Mucosa of stomach (tissue), 1 donor: Measurements from ENCODE around the gene INO80.

Experiments
- H3K27me3 ChIP-seq: one replicate; pipeline ENCODE4 v1.7.0; 2013; ENCODE audit warnings: mild to moderate bottlenecking, low read length; ENCODE audit not compliant: control insufficient read depth, insufficient read depth
- H3K36me3 ChIP-seq: one replicate; pipeline ENCODE4 v1.7.0; 2013; ENCODE audit warnings: low read length; ENCODE audit not compliant: control insufficient read depth, insufficient read depth
- H3K4me1 ChIP-seq: one replicate; pipeline ENCODE4 v1.7.0; 2013; ENCODE audit warnings: mild to moderate bottlenecking, low read length; ENCODE audit not compliant: control insufficient read depth, insufficient read depth
- H3K4me3 ChIP-seq: one replicate; pipeline ENCODE4 v1.7.0; 2013; ENCODE audit warnings: low read length
- H3K9ac ChIP-seq: one replicate; pipeline ENCODE4 v1.7.0; 2013; ENCODE audit warnings: mild to moderate bottlenecking, low read length, moderate library complexity
- H3K9me3 ChIP-seq: one replicate; pipeline ENCODE4 v1.7.0; 2013; ENCODE audit warnings: mild to moderate bottlenecking, low read length, moderate library complexity; ENCODE audit not compliant: control insufficient read depth
- donor health status: Pancreatic carcinoma.

The INO80 gene

GRCh38 chr15:41032079-41032328 lies 84.1 kb downstream of the INO80 start:
- no peak overlapping the region for H3K4me3 ChIP-seq
- H3K4me1 ChIP-seq: peaks cover 4% of the 10 kb centered on the region
- H3K9ac ChIP-seq: no peak overlapping the region
- H3K27me3 ChIP-seq: no peaks in the 10 kb centered on the region
- peaks cover 3% of the 10 kb centered on the region for H3K36me3 ChIP-seq
- no peaks in the 10 kb centered on the region for H3K9me3 ChIP-seq

GRCh38 chr15:41031232-41032078 lies 84.6 kb downstream of the INO80 start:
- Histone ChIP-seq H3K9me3 (no peaks in the 10 kb centered on the region), H3K4me3 (no peak overlapping the region), H3K36me3 (peaks cover 3% of the 10 kb centered on the region), H3K4me1 (peaks cover 4% of the 10 kb centered on the region), H3K27me3 (no peaks in the 10 kb centered on the region), H3K9ac (no peak overlapping the region)

DNA sequence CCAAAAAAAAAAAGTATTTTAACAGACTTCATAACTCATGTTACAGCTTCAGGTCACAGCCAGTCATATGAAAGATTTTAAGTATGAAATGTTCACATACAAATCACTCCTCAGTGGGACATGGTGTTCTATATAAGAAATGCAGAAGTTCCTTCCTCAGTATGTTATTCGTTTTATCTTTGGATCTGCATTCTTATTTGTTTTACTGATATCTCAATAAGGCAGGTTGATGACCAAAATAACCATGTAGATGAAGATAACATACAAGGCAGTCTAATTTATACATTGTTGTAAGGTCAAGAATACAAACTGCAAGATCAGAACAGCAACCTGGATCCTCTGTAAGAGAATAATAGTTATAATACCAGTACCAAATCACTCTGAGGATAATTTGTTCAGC lies 87.2 kb downstream of the INO80 start:
- Histone ChIP-seq H3K4me1 (peaks cover 17% of the 10 kb centered on the region), H3K36me3 (no peaks in the 10 kb centered on the region)

DNA sequence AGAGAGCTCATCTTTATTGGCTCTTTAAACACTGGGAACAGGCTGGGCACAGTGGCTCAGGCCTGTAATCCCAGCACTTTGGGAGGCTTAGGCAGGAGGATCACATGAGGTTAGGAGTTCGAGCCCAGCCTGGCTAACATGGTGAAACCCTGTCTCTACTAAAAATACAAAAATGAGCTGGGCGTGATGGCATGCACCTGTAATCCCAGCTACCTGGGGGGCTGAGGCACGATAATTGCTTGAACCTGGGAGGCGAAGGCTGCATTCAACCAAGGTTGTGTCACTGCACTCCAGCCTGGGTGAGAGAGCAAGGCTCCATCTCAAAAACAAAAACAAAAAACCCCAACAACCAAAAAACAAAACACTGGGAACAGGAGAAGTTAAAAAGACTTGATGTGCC lies 90.7 kb downstream of the INO80 start:
- no peaks in the 10 kb centered on the region for H3K36me3 ChIP-seq
- no peaks in the 10 kb centered on the region for H3K27me3 ChIP-seq
- H3K4me1 ChIP-seq: peaks cover 17% of the 10 kb centered on the region

More for the DNA sequence above, 87.2 kb downstream of the INO80 start:
- Histone ChIP-seq H3K9ac (no peak overlapping the region), H3K27me3 (no peaks in the 10 kb centered on the region), H3K4me3 (no peak overlapping the region), H3K9me3 (no peaks in the 10 kb centered on the region)

GRCh38 chr15:41024885-41025284 lies 91.2 kb downstream of the INO80 start:
- H3K27me3 ChIP-seq: no peaks in the 10 kb centered on the region

More for the DNA sequence above, 90.7 kb downstream of the INO80 start:
- H3K9ac ChIP-seq: no peak overlapping the region
- no peaks in the 10 kb centered on the region for H3K9me3 ChIP-seq
- H3K4me3 ChIP-seq: no peak overlapping the region

DNA sequence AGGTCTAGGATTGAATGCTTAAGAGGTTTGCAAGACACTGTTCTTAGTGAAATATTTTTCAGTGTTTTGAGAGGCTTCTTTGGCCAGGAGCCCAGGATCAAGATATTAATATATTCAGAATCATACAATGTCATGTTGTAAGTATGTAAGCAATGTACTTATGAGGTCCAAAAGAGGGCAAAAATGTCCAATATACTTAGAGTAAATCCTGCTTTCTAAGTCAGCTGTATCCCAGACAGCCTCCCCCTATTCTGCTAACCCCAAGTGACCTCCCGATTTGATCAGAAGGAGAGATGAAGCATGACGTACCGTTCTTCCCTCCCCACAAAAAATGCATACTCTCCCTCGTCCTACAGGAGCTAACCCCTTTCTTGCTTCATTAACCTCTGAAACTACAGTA lies 91.9 kb downstream of the INO80 start:
- H3K4me1 ChIP-seq: peaks cover 17% of the 10 kb centered on the region
- H3K4me3 ChIP-seq: no peak overlapping the region
- H3K27me3 ChIP-seq: no peaks in the 10 kb centered on the region
- H3K9me3 ChIP-seq: no peaks in the 10 kb centered on the region
- no peak overlapping the region for H3K9ac ChIP-seq
- H3K36me3 ChIP-seq: no peaks in the 10 kb centered on the region

More at GRCh38 chr15:41024885-41025284, 91.2 kb downstream of the INO80 start:
- Histone ChIP-seq H3K4me3 (no peak overlapping the region), H3K4me1 (peaks cover 17% of the 10 kb centered on the region), H3K9ac (no peak overlapping the region), H3K9me3 (no peaks in the 10 kb centered on the region), H3K36me3 (no peaks in the 10 kb centered on the region)

DNA sequence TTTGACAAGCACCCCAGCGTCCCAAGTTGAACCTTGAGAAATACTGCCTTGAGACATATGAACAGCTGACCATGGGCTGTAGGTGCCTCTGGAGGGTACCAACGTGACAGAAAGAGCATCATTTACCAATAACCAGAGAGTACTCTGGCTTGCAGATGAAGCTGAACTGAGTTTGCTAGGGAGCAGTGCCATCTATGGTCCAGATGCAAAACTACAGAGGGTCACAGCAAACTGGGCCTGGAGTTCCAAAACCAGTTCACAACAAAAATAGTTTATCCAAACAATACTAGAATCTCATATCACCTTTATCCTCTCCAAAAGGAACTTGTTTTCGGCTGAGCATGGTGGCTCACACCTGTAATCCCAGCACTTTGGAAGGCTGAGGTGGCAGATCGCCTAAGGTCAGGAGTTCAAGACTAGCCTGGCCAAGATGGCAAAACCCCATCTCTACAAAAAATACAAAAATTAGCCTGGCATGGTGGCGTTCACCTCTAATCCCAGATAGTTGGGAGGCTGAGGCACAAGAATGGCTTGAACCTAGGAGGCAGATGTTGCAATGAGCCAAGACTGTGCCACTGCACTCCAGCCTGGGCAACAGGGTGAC lies 93.5 kb downstream of the INO80 start:
- Histone ChIP-seq H3K4me3 (no peak overlapping the region), H3K27me3 (no peaks in the 10 kb centered on the region), H3K9me3 (no peaks in the 10 kb centered on the region), H3K4me1 (peaks cover 18% of the 10 kb centered on the region), H3K9ac (no peak overlapping the region), H3K36me3 (no peaks in the 10 kb centered on the region)

- no peak overlapping the region for H3K4me3 ChIP-seq
- H3K4me1 ChIP-seq: peaks cover 22% of the 10 kb centered on the region
- H3K36me3 ChIP-seq: no peaks in the 10 kb centered on the region
- H3K9me3 ChIP-seq: no peaks in the 10 kb centered on the region
- no peak overlapping the region for H3K9ac ChIP-seq
- H3K27me3 ChIP-seq: no peaks in the 10 kb centered on the region
Measured at GRCh38 chr15:41020829-41021228, 95.3 kb downstream of the INO80 start.

- no peaks in the 10 kb centered on the region for H3K27me3 ChIP-seq
- H3K36me3 ChIP-seq: no peaks in the 10 kb centered on the region
- no peak overlapping the region for H3K4me3 ChIP-seq
- H3K4me1 ChIP-seq: peaks cover 16% of the 10 kb centered on the region
- H3K9ac ChIP-seq: no peak overlapping the region
- no peaks in the 10 kb centered on the region for H3K9me3 ChIP-seq
Measured at GRCh38 chr15:41020311-41020710, 95.8 kb downstream of the INO80 start.

GRCh38 chr15:41019174-41019573 lies 96.9 kb downstream of the INO80 start:
- Histone ChIP-seq H3K4me3 (no peak overlapping the region), H3K36me3 (no peaks in the 10 kb centered on the region), H3K4me1 (peaks cover 6% of the 10 kb centered on the region), H3K9ac (no peak overlapping the region), H3K9me3 (no peaks in the 10 kb centered on the region), H3K27me3 (no peaks in the 10 kb centered on the region)

DNA sequence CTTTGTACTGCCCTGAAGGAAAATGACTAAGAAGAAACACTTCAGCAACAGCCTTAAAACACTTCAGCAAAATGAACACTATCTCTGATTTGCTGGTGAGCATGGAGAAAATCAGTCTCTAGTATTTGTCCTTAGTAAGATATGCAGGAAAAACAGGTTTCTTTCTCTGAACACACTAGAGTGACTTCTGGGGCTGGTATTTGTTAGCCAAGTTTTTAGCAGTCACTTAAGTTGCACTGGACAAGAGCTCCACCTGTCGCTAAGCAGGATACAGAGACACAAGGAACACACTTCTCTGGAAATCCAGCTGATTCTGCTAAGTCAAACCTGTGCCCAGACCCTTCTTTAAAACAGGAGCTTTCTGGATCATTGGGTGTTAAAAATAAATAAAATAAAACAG lies 97.5 kb downstream of the INO80 start:
- no peaks in the 10 kb centered on the region for H3K9me3 ChIP-seq
- no peak overlapping the region for H3K9ac ChIP-seq
- peaks cover 6% of the 10 kb centered on the region for H3K4me1 ChIP-seq
- no peaks in the 10 kb centered on the region for H3K27me3 ChIP-seq
- no peak overlapping the region for H3K4me3 ChIP-seq
- no peaks in the 10 kb centered on the region for H3K36me3 ChIP-seq

GRCh38 chr15:41017066-41017735 lies 98.9 kb downstream of the INO80 start:
- Histone ChIP-seq H3K36me3 (no peaks in the 10 kb centered on the region), H3K4me3 (no peak overlapping the region), H3K9ac (no peak overlapping the region), H3K9me3 (no peaks in the 10 kb centered on the region), H3K4me1 (peaks cover 6% of the 10 kb centered on the region), H3K27me3 (no peaks in the 10 kb centered on the region)
